ENCODE data around the gene GPANK1.

GPANK1 gene

GRCh38 chr6:31651602-31652191, 13.1 kb downstream of the GPANK1 start:
- intact Hi-C loops (cut with micrococcal nuclease) = loop anchor here (1.0 kb wide), 3 partner anchors 9 to 31 kb away; partner anchors contain the start of genes C6orf47, CSNK2B and PRRC2A
- H3K4me1 Mint-ChIP-seq (ENCODE audit: low read depth) = peaks cover 35% of the 10 kb centered on the region
- peak overlapping the region; percentile 94 for H3K4me3 Mint-ChIP-seq
- H3K27ac Mint-ChIP-seq = peak overlapping the region; percentile 97
- peaks cover 83% of the 10 kb centered on the region for H3K36me3 Mint-ChIP-seq (ENCODE audit: low read depth)
- H3K27me3 Mint-ChIP-seq = no peaks in the 10 kb centered on the region
- H3K9me3 Mint-ChIP-seq = no peaks in the 10 kb centered on the region

- peaks cover 9% of the 10 kb centered on the region for H3K4me1 Mint-ChIP-seq (ENCODE audit: low read depth)
- intact Hi-C loops (cut with micrococcal nuclease) = no loop called here
- H3K4me3 Mint-ChIP-seq = no peak overlapping the region
- peaks cover 100% of the 10 kb centered on the region for H3K36me3 Mint-ChIP-seq (ENCODE audit: low read depth)
- H3K27ac Mint-ChIP-seq = no peak overlapping the region
- H3K27me3 Mint-ChIP-seq = no peaks in the 10 kb centered on the region
- H3K9me3 Mint-ChIP-seq = no peaks in the 10 kb centered on the region
Measured at GRCh38 chr6:31645325-31645724, 19.5 kb downstream of the GPANK1 start.

- H3K27me3 Mint-ChIP-seq = no peaks in the 10 kb centered on the region
- intact Hi-C loops (cut with micrococcal nuclease) = no loop called here
- no peaks in the 10 kb centered on the region for H3K9me3 Mint-ChIP-seq
- H3K27ac Mint-ChIP-seq = no peak overlapping the region
- H3K4me1 Mint-ChIP-seq (ENCODE audit: low read depth) = peaks cover 6% of the 10 kb centered on the region
- no peak overlapping the region for H3K4me3 Mint-ChIP-seq
- peaks cover 100% of the 10 kb centered on the region for H3K36me3 Mint-ChIP-seq (ENCODE audit: low read depth)
Measured at GRCh38 chr6:31643818-31644454, 20.9 kb downstream of the GPANK1 start.

- H3K4me3 Mint-ChIP-seq = no peak overlapping the region
- no peaks in the 10 kb centered on the region for H3K27me3 Mint-ChIP-seq
- intact Hi-C loops (cut with micrococcal nuclease) = no loop called here
- H3K27ac Mint-ChIP-seq = no peak overlapping the region
- H3K9me3 Mint-ChIP-seq = no peaks in the 10 kb centered on the region
- H3K36me3 Mint-ChIP-seq (ENCODE audit: low read depth) = peaks cover 98% of the 10 kb centered on the region
- H3K4me1 Mint-ChIP-seq (ENCODE audit: low read depth) = peaks cover 6% of the 10 kb centered on the region
Measured at GRCh38 chr6:31642798-31643570, 21.8 kb downstream of the GPANK1 start.

- intact Hi-C loops (cut with micrococcal nuclease) = no loop called here
- Mint-ChIP-seq H3K27ac (no peak overlapping the region), H3K27me3 (no peaks in the 10 kb centered on the region), H3K36me3 (ENCODE audit: low read depth) (peaks cover 98% of the 10 kb centered on the region), H3K9me3 (no peaks in the 10 kb centered on the region), H3K4me1 (ENCODE audit: low read depth) (peaks cover 6% of the 10 kb centered on the region), H3K4me3 (no peak overlapping the region)
Measured at GRCh38 chr6:31641370-31641769, 23.4 kb downstream of the GPANK1 start.

- Mint-ChIP-seq H3K36me3 (ENCODE audit: low read depth) (peaks cover 98% of the 10 kb centered on the region), H3K27ac (no peak overlapping the region), H3K4me1 (ENCODE audit: low read depth) (peaks cover 6% of the 10 kb centered on the region), H3K27me3 (no peaks in the 10 kb centered on the region), H3K9me3 (no peaks in the 10 kb centered on the region), H3K4me3 (no peak overlapping the region)
- intact Hi-C loops (cut with micrococcal nuclease) = no loop called here
Measured at GRCh38 chr6:31640612-31641011, 24.2 kb downstream of the GPANK1 start.

GRCh38 chr6:31639449-31639861, 25.3 kb downstream of the GPANK1 start:
- intact Hi-C loops (cut with micrococcal nuclease) = no loop called here
- Mint-ChIP-seq H3K36me3 (ENCODE audit: low read depth) (peaks cover 98% of the 10 kb centered on the region), H3K4me3 (no peak overlapping the region), H3K4me1 (ENCODE audit: low read depth) (peaks cover 6% of the 10 kb centered on the region), H3K27ac (no peak overlapping the region), H3K9me3 (no peaks in the 10 kb centered on the region), H3K27me3 (no peaks in the 10 kb centered on the region)

- Mint-ChIP-seq H3K4me1 (ENCODE audit: low read depth) (peaks cover 6% of the 10 kb centered on the region), H3K27me3 (no peaks in the 10 kb centered on the region), H3K9me3 (no peaks in the 10 kb centered on the region), H3K27ac (no peak overlapping the region), H3K4me3 (no peak overlapping the region), H3K36me3 (ENCODE audit: low read depth) (peaks cover 98% of the 10 kb centered on the region)
- intact Hi-C loops (cut with micrococcal nuclease) = no loop called here
Measured at GRCh38 chr6:31639043-31639442, 25.8 kb downstream of the GPANK1 start.

- Mint-ChIP-seq H3K27me3 (no peaks in the 10 kb centered on the region), H3K36me3 (ENCODE audit: low read depth) (peaks cover 98% of the 10 kb centered on the region), H3K27ac (no peak overlapping the region)
Measured at GRCh38 chr6:31636698-31637596, 27.9 kb downstream of the GPANK1 start.

GRCh38 chr6:31634969-31635575, 29.7 kb downstream of the GPANK1 start:
- Mint-ChIP-seq H3K4me1 (ENCODE audit: low read depth) (no peaks in the 10 kb centered on the region), H3K27ac (no peak overlapping the region), H3K9me3 (no peaks in the 10 kb centered on the region), H3K4me3 (no peak overlapping the region), H3K27me3 (no peaks in the 10 kb centered on the region), H3K36me3 (ENCODE audit: low read depth) (peaks cover 98% of the 10 kb centered on the region)
- intact Hi-C loops (cut with micrococcal nuclease) = no loop called here

More at GRCh38 chr6:31636698-31637596, 27.9 kb downstream of the GPANK1 start:
- intact Hi-C loops (cut with micrococcal nuclease) = no loop called here
- Mint-ChIP-seq H3K9me3 (no peaks in the 10 kb centered on the region), H3K4me3 (no peak overlapping the region), H3K4me1 (ENCODE audit: low read depth) (peaks cover 6% of the 10 kb centered on the region)

- Mint-ChIP-seq H3K27me3 (no peaks in the 10 kb centered on the region), H3K36me3 (ENCODE audit: low read depth) (peaks cover 98% of the 10 kb centered on the region), H3K9me3 (no peaks in the 10 kb centered on the region), H3K4me3 (no peak overlapping the region), H3K4me1 (ENCODE audit: low read depth) (no peaks in the 10 kb centered on the region), H3K27ac (peak overlapping the region; percentile 6)
- intact Hi-C loops (cut with micrococcal nuclease) = no loop called here
Measured at GRCh38 chr6:31634131-31634530, 30.7 kb downstream of the GPANK1 start.

- no peaks in the 10 kb centered on the region for H3K27me3 Mint-ChIP-seq
- H3K27ac Mint-ChIP-seq = no peak overlapping the region
- intact Hi-C loops (cut with micrococcal nuclease) = no loop called here
- no peaks in the 10 kb centered on the region for H3K4me1 Mint-ChIP-seq (ENCODE audit: low read depth)
- no peak overlapping the region for H3K4me3 Mint-ChIP-seq
- H3K9me3 Mint-ChIP-seq = no peaks in the 10 kb centered on the region
- peaks cover 98% of the 10 kb centered on the region for H3K36me3 Mint-ChIP-seq (ENCODE audit: low read depth)
Measured at GRCh38 chr6:31633447-31633846, 31.4 kb downstream of the GPANK1 start.

- Mint-ChIP-seq H3K4me1 (ENCODE audit: low read depth) (peaks cover 3% of the 10 kb centered on the region), H3K4me3 (no peak overlapping the region), H3K36me3 (ENCODE audit: low read depth) (peaks cover 100% of the 10 kb centered on the region), H3K27me3 (no peaks in the 10 kb centered on the region), H3K9me3 (no peaks in the 10 kb centered on the region), H3K27ac (no peak overlapping the region)
- intact Hi-C loops (cut with micrococcal nuclease) = no loop called here
Measured at GRCh38 chr6:31632279-31632946, 32.4 kb downstream of the GPANK1 start.

All from dendritic cell treated with granulocyte-macrophage colony-stimulating factor and Interleukin-4, amounts not matched to agents 40 ng/mL and 50 ng/mL, for 4 days (primary cell).